GM18499 (cell line): ENCODE measurements around the gene MIPOL1.
"Not testable (repeated sequence)": the region's sequence is repeated elsewhere in the genome, so short reads cannot be mapped to it uniquely, and the experiment has no call there.

ENCODE experiments used
- ATAC-seq: cut with Tn5 transposase; IDR thresholded peaks from one replicate; pipeline ENCODE4 v1.9.1; 2021; ENCODE audit warnings: moderate number of reproducible peaks; ENCODE audit not compliant: insufficient read depth, unreplicated experiment

The MIPOL1 gene

DNA sequence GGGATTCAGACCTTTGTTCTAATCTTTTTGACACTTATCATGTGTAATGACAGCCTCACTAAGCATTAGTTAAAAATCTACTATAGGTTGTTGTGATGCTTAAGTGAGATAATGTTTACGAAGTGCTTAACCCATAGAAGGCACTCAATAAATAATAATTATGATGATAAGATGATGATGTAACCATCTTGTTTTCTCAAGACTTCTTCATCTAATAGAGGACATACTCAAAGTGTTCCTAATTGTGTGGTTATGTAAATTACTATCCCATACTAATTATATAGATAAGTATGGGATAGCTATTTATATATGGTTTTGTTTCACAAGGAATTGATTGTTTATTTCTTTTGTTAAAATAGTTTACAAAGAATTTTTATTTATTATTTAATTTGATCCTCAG is 76.9 kb downstream of the MIPOL1 start:
- no peak for ATAC-seq

DNA sequence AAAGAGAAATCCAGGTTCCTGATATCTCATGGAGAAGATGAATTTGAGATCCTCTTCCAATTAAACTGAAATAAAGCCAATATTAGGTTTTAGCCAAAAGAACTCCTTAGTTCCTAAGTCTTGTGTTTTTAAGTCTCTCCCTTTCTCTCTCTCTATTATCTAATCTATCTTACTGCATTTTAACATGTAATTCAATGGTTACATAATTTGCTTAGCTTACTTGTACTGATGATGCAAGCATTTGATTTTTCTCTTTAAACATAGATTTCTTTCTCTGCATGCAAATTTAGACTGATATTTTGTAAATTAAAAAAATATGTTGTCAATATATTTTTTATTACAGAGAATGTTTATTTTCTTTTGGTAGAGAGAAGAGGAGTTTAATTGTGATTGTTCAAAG is 78.2 kb downstream of the MIPOL1 start:
- ATAC-seq, result no peak

DNA sequence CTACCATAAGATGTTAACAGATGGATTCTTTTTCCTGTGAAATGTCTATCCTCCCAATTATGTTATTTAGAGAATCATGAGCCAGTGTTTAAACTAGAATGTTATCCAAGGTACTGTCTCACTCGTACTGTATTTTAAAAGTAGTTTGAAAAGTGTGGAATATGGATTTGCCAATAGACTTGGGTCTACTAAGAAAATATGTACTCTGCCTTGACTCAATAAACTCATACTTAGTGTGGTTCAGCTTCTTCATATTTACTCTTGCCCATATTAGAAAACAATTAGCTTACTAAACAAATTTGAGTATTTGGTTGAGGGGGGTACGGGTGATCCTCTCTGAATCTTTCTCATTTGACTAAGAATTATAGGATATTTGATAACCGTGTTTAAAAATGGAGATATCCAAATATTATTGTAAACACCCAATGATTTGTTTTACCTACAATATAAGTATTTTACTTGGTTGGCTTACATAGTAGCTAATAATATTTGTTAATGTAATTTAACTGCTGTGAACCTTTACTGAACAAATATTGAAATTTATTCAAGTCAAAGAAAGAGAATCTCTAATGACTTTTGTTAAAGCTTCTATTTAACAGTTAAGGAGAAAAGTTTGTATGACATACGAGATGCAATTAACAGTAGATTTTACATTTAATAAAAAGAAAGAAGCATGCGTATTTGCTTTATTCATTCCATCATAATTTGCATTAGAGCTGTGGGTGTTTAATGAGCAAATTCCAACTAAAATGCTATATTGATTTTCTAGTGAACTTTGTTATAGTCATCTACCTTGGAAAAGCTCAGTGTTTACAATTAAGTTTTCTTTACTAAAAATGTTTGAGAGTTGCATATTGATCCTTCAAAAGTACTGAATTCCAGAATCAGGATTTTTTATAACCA is 81.2 kb downstream of the MIPOL1 start:
- no peak for ATAC-seq

DNA sequence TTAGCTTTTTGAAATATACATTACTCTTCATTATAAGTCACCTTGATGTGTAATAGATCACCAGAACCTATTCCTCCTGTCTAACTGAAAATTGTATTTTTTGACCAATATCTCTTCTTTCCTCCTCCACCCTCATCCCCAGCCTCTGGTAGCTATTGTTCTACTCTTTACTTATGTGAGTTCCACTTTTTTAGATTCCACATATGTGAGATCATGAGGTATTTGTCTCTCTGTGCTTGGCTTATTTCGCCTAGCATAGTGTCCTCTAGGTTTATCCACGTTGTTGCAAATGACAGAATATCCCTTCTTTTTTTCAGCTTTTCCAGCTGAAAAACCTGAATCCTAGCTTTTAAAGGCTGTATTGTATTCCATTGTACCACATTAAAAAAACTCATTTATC is 82.1 kb downstream of the MIPOL1 start:
- no peak for ATAC-seq

GRCh38 chr14:37284760-37285159 is 87.0 kb downstream of the MIPOL1 start:
- no peak for ATAC-seq

GRCh38 chr14:37285220-37285619 is 87.5 kb downstream of the MIPOL1 start:
- ATAC-seq, result no peak

DNA sequence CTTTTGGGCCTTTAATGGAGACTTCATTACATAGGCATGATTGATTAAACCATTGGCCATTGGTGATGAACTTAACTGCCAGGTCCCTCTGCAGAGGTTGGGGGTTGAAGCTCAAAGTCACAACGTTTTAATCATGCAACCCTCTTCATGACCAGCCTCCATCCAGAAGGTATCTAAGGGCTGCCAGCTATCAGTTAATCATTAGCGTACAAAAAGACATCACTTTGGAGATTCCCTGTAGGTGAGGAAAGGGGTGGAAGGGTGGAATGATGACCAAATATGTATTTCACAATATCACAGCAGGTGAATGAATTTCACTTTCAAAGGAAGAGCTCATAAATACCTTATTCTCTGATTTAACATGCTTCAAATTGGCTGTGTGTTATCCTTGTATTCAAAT is 92.0 kb downstream of the MIPOL1 start:
- no peak for ATAC-seq

GRCh38 chr14:37295262-37295661 is 97.5 kb downstream of the MIPOL1 start:
- ATAC-seq, result not testable (repeated sequence)

DNA sequence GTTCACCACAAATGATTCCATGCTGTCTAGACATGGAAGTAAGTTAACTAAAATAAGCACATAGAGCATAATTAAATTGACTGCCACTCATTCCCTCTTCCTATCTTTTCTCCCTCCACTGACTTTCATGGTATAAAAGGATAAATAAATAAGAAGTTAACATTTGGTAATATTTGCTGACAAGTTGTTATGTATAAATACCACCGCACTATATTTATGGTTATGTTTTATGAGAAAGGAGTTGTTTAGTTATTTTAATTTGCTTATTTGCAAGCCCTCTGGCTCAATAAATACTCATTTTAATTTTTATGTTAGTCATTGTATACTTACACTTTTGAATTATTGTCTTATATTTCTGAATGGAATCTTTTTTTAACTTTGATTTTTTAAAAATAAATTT is 113.5 kb downstream of the MIPOL1 start:
- no peak for ATAC-seq

GRCh38 chr14:37318938-37319337 is 121.2 kb downstream of the MIPOL1 start:
- ATAC-seq, result no peak

DNA sequence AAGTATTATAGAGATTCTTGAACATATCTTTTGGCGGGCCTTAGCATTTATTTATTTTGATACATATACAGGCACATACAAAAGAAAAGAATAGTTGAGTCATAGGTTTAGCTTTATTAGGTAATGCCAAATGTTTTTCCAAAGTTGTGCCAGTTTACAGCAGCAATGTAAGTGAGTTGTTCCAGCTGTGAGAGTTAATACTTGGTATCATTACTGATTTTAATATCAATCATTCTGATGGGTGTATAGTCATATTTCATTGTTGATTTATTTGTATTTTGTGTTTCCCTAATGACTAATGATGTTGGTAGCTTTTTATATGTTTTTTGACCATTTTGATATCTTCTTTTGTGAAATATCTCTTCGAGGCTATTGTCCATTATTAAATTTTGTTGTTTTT is 122.4 kb downstream of the MIPOL1 start:
- ATAC-seq, result no peak

GRCh38 chr14:37325332-37325731 is 127.6 kb downstream of the MIPOL1 start:
- ATAC-seq, result no peak

DNA sequence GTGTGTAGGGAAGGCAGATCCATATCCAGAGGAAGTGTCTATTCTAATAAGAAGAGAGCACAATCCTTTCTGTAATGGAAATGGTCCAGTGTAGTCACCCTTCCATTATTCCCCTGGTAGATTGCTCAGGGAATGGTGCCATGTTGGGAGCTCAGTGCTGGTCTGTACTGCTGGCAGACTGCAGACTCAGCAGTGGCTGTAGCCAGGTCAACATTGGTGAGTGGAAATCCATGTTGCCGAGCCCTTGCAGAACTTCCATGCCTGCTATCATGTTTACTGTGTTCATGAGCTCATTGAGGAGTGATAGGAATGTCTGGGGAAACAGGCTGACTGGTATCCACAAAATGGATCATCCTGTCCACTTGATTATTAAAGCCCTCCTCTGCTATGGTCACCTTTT is 128.7 kb downstream of the MIPOL1 start:
- no peak for ATAC-seq

DNA sequence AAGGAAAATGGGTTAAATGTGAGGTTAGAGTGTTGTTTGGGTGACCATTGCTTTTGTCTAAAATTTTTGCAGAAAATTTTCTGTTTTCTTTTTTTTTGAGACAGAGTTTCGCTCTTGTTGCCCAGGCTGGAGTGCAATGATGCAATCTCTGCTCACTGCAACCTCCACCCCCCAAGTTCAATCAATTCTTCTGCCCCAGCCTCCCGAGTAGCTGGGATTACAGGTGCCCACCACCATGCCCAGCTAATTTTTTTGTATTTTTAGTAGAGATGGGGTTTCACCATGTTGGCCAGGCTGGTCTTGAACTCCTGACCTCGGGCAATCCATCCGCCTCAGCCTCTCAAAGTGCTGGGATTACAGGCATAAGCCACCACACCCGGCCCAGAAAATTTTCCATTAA is 130.2 kb downstream of the MIPOL1 start:
- ATAC-seq, result not testable (repeated sequence)

GRCh38 chr14:37328673-37329072 is 130.9 kb downstream of the MIPOL1 start:
- no peak for ATAC-seq

GRCh38 chr14:37329189-37330001 is 131.7 kb downstream of the MIPOL1 start:
- ATAC-seq, result no peak

DNA sequence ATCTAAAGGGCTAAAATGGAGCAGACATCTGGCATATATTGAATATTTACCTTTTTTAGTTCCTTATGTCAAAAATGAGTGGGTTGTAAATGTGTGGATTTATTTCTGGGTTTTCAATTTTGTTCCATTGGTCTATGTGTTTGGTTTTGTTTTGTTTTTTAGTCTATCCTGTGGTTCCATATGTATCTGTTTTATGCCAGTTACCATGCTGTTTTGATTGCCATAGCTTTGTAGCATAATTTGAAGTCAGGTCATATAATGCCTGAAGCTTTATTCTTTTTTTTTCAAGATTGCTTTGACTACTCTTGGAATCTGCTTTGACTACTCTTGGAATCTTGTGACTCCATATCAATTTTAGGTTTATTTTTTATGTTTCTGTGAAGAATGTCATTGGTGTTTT is 133.2 kb downstream of the MIPOL1 start:
- ATAC-seq, result no peak

DNA sequence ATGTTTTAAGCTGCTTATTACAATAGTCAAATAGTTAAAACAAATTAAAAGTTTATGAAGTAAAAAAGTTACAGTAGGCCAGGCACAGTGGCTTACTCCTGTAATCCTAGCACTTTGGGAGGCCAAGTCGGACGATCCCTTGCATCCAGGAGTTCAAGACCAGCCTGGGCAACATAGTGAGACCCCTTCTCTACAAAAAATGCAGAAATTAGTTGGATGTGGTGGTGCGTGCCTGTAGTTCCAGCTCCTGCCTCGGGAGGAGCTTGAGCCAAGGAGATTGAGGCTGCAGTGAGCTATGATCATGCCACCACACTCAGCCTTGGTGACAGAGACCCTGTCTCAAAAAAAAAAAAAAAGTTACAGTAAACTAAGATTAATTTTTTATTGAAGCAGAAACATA is 142.6 kb downstream of the MIPOL1 start:
- no peak for ATAC-seq

DNA sequence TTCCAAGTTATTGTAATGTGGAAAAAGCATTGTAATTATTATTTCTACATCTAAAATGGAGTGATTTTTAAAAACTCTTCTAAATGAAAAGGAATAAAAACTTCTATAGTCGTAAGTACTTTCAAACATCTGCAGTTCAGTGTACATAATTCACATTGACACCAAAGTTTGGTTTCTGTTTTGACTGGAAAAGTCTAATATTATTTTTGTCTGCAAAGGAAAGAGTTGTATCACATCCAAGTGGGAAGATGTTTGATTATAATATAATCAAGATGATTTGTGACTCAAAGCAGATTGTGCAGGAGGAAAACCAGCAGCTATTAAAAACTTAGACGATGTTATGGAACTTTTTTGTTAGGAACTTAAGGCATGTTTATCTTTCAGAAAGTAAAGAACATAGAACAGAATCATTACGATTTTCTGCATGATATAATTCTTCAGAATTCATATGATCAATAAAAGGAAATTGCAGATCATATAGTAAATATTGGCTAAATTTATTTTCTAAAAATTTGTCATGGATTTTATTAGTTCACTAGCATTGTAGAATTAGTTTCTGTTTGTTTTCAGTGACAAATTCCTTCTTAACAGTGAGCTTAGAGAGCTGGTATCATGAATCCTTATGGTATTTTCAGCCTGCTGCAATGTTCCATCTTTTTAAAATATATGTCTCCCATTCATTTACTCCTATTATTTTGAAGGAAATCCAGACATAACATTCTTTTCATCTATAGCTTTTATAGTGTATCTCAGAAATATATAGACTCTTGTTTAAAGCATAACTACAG is 145.8 kb downstream of the MIPOL1 start:
- no peak for ATAC-seq

- ATAC-seq, result no peak
Measured at GRCh38 chr14:37363661-37364060, 165.9 kb downstream of the MIPOL1 start.

DNA sequence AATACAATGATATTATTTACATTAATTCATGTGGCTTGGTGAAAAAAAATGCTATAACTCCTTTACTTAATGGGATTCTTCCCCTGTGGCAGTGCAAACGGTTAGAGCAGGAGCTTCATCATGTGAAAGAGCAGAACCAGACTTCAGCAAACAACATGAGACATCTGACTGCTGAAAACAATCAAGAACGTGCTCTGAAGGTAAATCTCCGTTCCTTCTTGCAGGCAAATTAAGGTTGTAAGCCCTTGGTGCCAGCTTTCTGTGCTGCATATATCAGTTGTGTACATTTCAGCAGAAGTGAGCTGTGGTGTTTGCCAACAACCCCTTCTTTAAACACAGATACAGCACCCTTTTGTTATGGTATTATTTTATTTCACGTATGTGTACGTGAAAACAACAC is 171.7 kb downstream of the MIPOL1 start:
- no peak for ATAC-seq
